MM.1S (cell line): ENCODE results near the gene SSBP4.

ENCODE experiments used
- EZH2phosphoT487 ChIP-seq: fragments of 300-600 bp; sonication (generic); IDR thresholded peaks from 2 replicates; pipeline ENCODE4 v1.6.1; 2018; ENCODE audit warnings: antibody characterized with exemption, low read length
- TF ChIP-seq, protein P1 (sequence below): fragments of 300-600 bp; sonication (generic); IDR thresholded peaks from 2 replicates; pipeline ENCODE4 v1.5.1; 2016; ENCODE audit warnings: antibody characterized with exemption, low read length, mixed read lengths

DNA sequence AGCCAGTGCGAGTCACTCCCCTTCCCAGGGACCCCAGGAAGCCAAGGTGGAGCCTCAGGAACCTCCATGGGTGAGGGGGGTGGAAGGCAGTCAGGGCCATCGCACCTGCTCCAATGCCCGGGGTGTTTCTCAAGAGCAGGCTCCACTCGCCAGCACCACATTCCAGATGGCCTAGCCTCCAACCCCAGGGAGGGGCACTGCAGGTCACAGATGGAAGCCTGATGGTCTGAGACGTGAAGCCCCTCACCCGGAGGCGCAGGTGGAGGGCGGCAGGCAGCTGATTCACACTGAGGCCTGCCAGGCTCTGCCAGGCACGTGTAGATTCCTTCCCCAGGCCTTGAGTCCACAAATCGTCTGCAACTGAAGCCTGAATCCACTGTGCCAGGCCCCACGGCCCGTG is 41.7 kb downstream of the SSBP4 start:
- TF ChIP-seq, protein P1, sequence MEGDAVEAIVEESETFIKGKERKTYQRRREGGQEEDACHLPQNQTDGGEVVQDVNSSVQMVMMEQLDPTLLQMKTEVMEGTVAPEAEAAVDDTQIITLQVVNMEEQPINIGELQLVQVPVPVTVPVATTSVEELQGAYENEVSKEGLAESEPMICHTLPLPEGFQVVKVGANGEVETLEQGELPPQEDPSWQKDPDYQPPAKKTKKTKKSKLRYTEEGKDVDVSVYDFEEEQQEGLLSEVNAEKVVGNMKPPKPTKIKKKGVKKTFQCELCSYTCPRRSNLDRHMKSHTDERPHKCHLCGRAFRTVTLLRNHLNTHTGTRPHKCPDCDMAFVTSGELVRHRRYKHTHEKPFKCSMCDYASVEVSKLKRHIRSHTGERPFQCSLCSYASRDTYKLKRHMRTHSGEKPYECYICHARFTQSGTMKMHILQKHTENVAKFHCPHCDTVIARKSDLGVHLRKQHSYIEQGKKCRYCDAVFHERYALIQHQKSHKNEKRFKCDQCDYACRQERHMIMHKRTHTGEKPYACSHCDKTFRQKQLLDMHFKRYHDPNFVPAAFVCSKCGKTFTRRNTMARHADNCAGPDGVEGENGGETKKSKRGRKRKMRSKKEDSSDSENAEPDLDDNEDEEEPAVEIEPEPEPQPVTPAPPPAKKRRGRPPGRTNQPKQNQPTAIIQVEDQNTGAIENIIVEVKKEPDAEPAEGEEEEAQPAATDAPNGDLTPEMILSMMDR: no peak
- no peak for TF ChIP-seq EZH2phosphoT487
